NCI-H187 treated with DMSO at 0.1 percent for 48 hours (cell line): ENCODE data around the gene LRIT3.

Source experiments
- DNase-seq: peaks from one replicate; lab custom pipeline; 2025; lab: John Stamatoyannopoulos, UW

LRIT3 gene

DNA sequence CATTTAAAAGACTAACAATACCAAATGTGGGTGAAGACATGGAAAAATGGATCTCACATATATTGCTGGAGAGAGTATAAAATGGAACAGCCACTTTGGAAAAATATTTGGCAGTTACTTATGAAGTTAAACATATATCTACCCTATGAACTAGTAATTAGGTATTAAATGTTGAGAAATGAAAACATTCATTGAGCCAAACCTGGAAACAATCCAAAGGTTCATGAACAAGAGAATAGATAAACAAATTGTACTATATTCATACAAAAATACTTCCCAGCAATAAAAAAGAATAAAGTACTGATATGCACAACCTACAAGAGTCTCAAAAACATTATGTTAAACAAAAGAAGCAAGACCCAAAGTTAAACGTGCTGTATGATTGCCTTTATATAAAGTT, 60.8 kb downstream of the LRIT3 start:
- DNase-seq: no peak

DNA sequence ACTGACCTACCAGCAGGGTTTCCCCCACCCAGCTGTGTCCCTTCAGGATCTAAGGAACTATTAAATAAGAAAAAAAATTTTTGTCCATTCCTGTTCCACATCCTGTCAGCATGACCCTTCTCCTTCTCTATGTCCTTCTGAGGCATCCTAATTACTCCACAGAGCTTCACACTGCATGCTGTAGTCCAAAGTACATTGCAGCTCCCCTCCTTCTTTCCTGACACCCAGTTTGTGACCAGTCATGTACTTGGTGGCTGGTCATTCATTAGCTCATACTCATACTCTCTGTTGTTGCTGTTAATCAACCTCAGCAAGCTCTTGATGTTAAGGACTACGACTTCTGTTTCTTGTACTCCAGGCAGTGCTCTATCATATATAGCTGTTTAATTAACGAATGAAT, 62.3 kb downstream of the LRIT3 start:
- no peak for DNase-seq

DNA sequence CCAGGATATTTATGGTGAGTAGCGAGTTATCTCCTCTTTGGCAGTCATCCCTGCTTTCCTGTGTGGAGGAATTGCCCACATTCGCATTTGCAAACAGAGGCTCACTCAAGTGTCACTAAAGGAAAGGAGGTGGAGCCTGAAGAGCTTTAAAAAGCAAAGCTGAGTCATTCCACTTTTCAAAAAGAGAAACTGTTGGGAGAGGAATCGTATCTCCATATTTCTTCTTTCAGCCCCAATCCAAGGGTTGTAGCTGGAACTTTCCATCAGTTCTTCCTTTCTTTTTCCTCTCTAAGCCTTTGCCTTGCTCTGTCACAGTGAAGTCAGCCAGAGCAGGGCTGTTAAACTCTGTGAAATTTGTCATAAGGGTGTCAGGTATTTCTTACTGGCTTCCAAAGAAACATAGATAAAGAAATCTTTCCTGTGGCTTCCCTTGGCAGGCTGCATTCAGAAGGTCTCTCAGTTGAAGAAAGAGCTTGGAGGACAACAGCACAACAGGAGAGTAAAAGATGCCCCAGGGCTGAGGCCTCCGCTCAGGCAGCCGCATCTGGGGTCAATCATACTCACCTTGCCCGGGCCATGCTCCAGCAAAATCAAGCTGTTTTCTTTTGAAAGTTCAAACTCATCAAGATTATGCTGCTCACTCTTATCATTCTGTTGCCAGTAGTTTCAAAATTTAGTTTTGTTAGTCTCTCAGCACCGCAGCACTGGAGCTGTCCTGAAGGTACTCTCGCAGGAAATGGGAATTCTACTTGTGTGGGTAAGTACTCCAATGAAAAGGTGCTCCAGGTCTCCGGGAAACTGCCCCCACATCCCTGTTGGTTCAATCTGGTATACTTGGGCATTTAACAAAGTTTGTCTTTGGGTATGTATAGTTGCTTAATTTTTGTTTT, 65.0 kb downstream of the LRIT3 start, which contains the start of gene EGF:
Gene EGF, plus strand, starts transcription at position 178 of the 890 bp plus-strand sequence. Its CDS starts 453 bp downstream, at position 631.
- no peak for DNase-seq

DNA sequence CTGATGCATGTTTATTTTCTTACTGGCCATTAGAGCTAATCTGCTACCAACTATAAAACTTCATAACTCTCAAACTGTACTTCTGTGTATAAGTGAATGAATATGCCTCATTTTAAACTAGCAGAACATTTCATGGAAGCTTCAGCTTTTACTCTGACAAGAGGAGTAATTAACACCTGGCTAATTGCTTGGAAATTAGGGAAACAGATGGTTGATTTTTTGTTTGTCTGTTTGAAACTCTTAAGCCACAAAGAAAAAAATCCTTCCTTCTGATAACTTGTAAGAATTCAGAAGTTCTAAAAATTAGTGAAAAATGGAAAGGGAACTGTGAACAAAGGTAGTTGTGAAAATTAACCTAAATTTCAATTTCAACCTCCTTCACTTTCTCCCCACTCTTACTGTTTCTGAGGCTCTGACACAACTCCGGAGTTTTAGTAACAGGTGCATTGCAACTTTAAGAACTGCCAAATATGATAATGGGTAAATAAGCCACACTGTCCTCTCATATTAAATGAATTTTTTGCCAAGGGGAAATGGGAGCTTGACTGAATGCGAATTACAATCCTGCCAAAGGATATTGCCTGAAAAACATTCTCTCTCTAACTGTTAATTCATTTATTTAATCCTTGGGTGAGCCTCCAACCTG, 65.8 kb downstream of the LRIT3 start:
- DNase-seq: no peak

DNA sequence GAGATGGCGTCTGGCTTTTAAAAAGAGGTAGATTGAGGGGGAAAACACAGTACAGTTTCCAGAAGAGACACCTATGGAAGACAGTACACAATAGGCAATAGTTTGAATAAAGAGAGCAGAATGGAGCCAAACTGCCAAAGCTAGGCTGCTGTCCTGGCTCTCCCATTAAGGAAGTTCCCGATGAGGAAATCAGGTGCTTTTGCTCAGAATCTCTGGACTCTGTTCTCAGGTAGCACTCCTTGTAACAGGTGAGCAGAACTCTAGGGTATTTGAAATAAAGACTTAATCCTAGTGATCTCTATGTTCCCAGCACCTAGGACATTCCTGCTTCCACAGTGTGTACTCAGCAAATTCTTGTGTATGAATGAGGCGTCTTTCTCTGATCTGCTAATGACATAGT, 66.4 kb downstream of the LRIT3 start:
- no peak for DNase-seq

DNA sequence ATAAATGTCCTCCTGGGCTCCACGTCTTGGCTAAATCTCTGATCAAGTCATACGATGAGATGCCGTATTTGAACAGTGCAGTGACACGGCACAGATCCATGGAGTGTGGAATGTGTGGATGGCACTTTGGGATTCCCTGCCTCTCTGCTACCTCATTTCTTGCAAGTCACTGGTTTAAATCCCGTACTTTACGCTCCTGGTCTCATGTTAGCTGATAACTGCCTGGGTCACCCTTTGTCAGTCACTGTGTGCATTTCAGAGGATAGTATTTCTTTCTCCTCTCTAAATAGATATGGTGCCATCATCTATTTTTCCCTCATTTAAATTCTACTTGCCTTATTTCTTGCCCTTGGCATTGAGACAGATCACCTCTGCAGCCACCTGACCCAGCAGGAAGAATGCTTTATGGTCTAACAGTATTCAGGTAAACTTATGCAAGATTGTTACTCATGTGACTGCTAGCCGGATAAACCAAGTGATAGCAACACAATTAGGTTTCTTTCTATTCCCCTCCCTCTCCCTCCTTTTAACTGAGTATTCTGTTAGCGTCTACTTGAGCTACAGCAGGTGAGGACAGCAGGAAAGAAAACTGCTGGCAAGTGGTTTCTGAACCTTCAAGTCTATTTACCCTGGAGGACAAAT, 67.6 kb downstream of the LRIT3 start:
- DNase-seq: no peak

DNA sequence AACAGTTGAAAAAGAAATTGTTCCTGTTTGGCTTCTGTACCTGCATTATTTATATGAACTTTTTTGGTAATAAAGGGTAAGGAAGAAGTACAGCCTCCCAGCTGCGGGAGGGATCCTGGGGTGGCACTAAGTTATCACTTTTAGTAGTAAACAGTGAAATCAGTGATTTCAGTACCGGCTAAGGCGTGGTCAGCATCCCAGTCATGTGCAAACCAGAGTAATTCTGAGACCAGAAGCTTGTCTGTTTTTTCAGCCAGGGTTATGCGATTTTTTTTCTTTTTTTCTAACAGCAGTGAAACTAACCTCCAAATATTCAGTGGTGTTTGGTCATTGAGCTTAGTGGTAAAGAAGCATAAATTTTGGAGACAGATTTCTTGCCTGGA, 68.1 kb downstream of the LRIT3 start:
- DNase-seq: no peak

DNA sequence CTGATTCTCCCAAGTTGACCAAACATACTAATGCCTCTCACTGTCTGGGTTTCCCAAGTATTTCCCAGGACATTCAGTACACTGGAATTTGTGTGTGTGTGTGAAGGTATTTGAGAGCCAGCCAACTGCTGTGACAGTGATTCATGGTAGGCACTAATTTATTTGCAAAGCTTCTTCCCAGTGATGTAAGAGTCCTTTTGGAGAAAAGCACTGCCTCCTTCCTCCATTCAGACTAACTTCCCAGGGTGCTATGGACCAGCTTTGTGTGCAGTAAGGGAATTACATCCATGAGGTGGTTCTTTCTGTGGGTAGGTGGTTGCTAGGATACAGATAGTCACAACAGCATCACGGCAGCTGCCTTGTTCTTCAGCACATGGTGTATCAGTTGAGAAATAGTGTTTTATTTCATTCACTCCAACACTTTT, 73.5 kb downstream of the LRIT3 start:
- no peak for DNase-seq
